NCI-H774 (cell line): ENCODE measurements around the gene TCF7L2.

Source experiments
- DNase-seq: peaks from one replicate; lab custom pipeline; 2025; lab: John Stamatoyannopoulos, UW

Gene TCF7L2

GRCh38 chr10:112949875-112950507 is at the start of gene TCF7L2:
Gene TCF7L2 (plus strand): TSS chr10:112950247. CDS start chr10:112950757, 510 bp downstream.
- DNase-seq = peak; percentile 73

GRCh38 chr10:112902730-112903129 is 47.3 kb upstream of the TCF7L2 start:
- DNase-seq = no peak

- DNase-seq = no peak
These were observed 46.0 kb upstream of the TCF7L2 start for GRCh38 chr10:112904000-112904399.

GRCh38 chr10:112906945-112907344 is 43.1 kb upstream of the TCF7L2 start:
- DNase-seq = no peak

GRCh38 chr10:112907893-112908292 is 42.2 kb upstream of the TCF7L2 start:
- no peak for DNase-seq

GRCh38 chr10:112911206-112911605 is 38.8 kb upstream of the TCF7L2 start:
- DNase-seq = no peak

- DNase-seq = no peak
These were observed 37.6 kb upstream of the TCF7L2 start for GRCh38 chr10:112912410-112912928.

GRCh38 chr10:112913255-112913654 is 36.8 kb upstream of the TCF7L2 start:
- no peak for DNase-seq

GRCh38 chr10:112913661-112914287 is 36.3 kb upstream of the TCF7L2 start:
- DNase-seq = no peak

- no peak for DNase-seq
These were observed 35.6 kb upstream of the TCF7L2 start for GRCh38 chr10:112914288-112914952.

- DNase-seq = no peak
These were observed 34.2 kb upstream of the TCF7L2 start for GRCh38 chr10:112915590-112916572.

GRCh38 chr10:112917681-112918080 is 32.4 kb upstream of the TCF7L2 start:
- no peak for DNase-seq

- no peak for DNase-seq
These were observed 31.3 kb upstream of the TCF7L2 start for GRCh38 chr10:112918771-112919170.

- no peak for DNase-seq
These were observed 30.3 kb upstream of the TCF7L2 start for GRCh38 chr10:112919721-112920120.

- DNase-seq = no peak
These were observed 22.9 kb upstream of the TCF7L2 start for GRCh38 chr10:112926906-112927688.

GRCh38 chr10:112927980-112928379 is 22.1 kb upstream of the TCF7L2 start:
- no peak for DNase-seq

GRCh38 chr10:112932658-112933057 is 17.4 kb upstream of the TCF7L2 start:
- no peak for DNase-seq

- no peak for DNase-seq
These were observed 15.9 kb upstream of the TCF7L2 start for GRCh38 chr10:112934193-112934592.

- no peak for DNase-seq
These were observed 11.1 kb upstream of the TCF7L2 start for GRCh38 chr10:112938808-112939482.

GRCh38 chr10:112945811-112946210 is 4.2 kb upstream of the TCF7L2 start:
- DNase-seq = no peak
